Neuron (in vitro differentiated cells): ENCODE results near the gene USP25.

Experiments
- H2AFZ ChIP-seq: one replicate; pipeline ENCODE4 v1.6.1; 2013; ENCODE audit warnings: low read depth, mild to moderate bottlenecking, inconsistent platforms, low read length, moderate library complexity
- H3K27me3 ChIP-seq: one replicate; pipeline ENCODE4 v1.6.1; 2013; ENCODE audit warnings: low read length; ENCODE audit not compliant: insufficient read depth
- H3K36me3 ChIP-seq: one replicate; pipeline ENCODE4 v1.6.1; 2013; ENCODE audit warnings: low read length; ENCODE audit not compliant: insufficient read depth
- H3K4me1 ChIP-seq: one replicate; pipeline ENCODE4 v1.6.1; 2013; ENCODE audit warnings: low read length; ENCODE audit not compliant: insufficient read depth
- H3K4me3 ChIP-seq: 2 replicates; pipeline ENCODE4 v1.5.1; 2013; ENCODE audit warnings: mild to moderate bottlenecking, low read length, moderate library complexity
- H3K9me3 ChIP-seq: one replicate; pipeline ENCODE4 v1.6.1; 2013; ENCODE audit warnings: low read length

The USP25 gene

GRCh38 chr21:15753741-15754140, 24.0 kb downstream of the USP25 start:
- Histone ChIP-seq H3K36me3 (no peaks in the 10 kb centered on the region), H2AFZ (no peak overlapping the region), H3K27me3 (no peaks in the 10 kb centered on the region), H3K4me3 (no peak overlapping the region), H3K4me1 (no peaks in the 10 kb centered on the region), H3K9me3 (peaks cover 3% of the 10 kb centered on the region)

- H3K36me3 ChIP-seq: no peaks in the 10 kb centered on the region
- peaks cover 3% of the 10 kb centered on the region for H3K9me3 ChIP-seq
- no peak overlapping the region for H2AFZ ChIP-seq
- H3K4me3 ChIP-seq: no peak overlapping the region
- no peaks in the 10 kb centered on the region for H3K27me3 ChIP-seq
- H3K4me1 ChIP-seq: no peaks in the 10 kb centered on the region
Measured at GRCh38 chr21:15754640-15755039, 24.9 kb downstream of the USP25 start.

GRCh38 chr21:15755125-15755524, 25.3 kb downstream of the USP25 start:
- Histone ChIP-seq H3K4me1 (no peaks in the 10 kb centered on the region), H3K27me3 (no peaks in the 10 kb centered on the region), H2AFZ (no peak overlapping the region), H3K36me3 (no peaks in the 10 kb centered on the region), H3K9me3 (peaks cover 3% of the 10 kb centered on the region), H3K4me3 (no peak overlapping the region)

GRCh38 chr21:15759469-15759868, 29.7 kb downstream of the USP25 start:
- peaks cover 5% of the 10 kb centered on the region for H3K9me3 ChIP-seq
- no peaks in the 10 kb centered on the region for H3K27me3 ChIP-seq
- H3K4me3 ChIP-seq: no peak overlapping the region
- H2AFZ ChIP-seq: no peak overlapping the region
- no peaks in the 10 kb centered on the region for H3K4me1 ChIP-seq
- peaks cover 4% of the 10 kb centered on the region for H3K36me3 ChIP-seq

GRCh38 chr21:15761507-15762100, 31.8 kb downstream of the USP25 start:
- Histone ChIP-seq H3K9me3 (peaks cover 5% of the 10 kb centered on the region), H3K27me3 (no peaks in the 10 kb centered on the region), H3K4me1 (no peaks in the 10 kb centered on the region), H3K36me3 (peaks cover 4% of the 10 kb centered on the region), H3K4me3 (no peak overlapping the region), H2AFZ (no peak overlapping the region)

- H3K36me3 ChIP-seq: peaks cover 4% of the 10 kb centered on the region
- no peak overlapping the region for H3K4me3 ChIP-seq
- peaks cover 2% of the 10 kb centered on the region for H3K9me3 ChIP-seq
- no peaks in the 10 kb centered on the region for H3K27me3 ChIP-seq
- H2AFZ ChIP-seq: no peak overlapping the region
- no peaks in the 10 kb centered on the region for H3K4me1 ChIP-seq
Measured at GRCh38 chr21:15763359-15763758, 33.6 kb downstream of the USP25 start.

- Histone ChIP-seq H3K4me3 (no peak overlapping the region), H2AFZ (no peak overlapping the region), H3K4me1 (no peaks in the 10 kb centered on the region), H3K27me3 (no peaks in the 10 kb centered on the region), H3K36me3 (peaks cover 4% of the 10 kb centered on the region), H3K9me3 (peaks cover 2% of the 10 kb centered on the region)
Measured at GRCh38 chr21:15764878-15765277, 35.1 kb downstream of the USP25 start.

- H3K27me3 ChIP-seq: no peaks in the 10 kb centered on the region
- peaks cover 4% of the 10 kb centered on the region for H3K36me3 ChIP-seq
- no peaks in the 10 kb centered on the region for H3K4me1 ChIP-seq
- no peak overlapping the region for H2AFZ ChIP-seq
- no peak overlapping the region for H3K4me3 ChIP-seq
- H3K9me3 ChIP-seq: no peaks in the 10 kb centered on the region
Measured at GRCh38 chr21:15766952-15767603, 37.3 kb downstream of the USP25 start.

- Histone ChIP-seq H3K9me3 (peaks cover 2% of the 10 kb centered on the region), H3K36me3 (peaks cover 1% of the 10 kb centered on the region), H2AFZ (no peak overlapping the region), H3K4me1 (no peaks in the 10 kb centered on the region), H3K27me3 (no peaks in the 10 kb centered on the region), H3K4me3 (no peak overlapping the region)
Measured at GRCh38 chr21:15768045-15768601, 38.3 kb downstream of the USP25 start.

- Histone ChIP-seq H3K4me3 (no peak overlapping the region), H3K9me3 (peaks cover 2% of the 10 kb centered on the region), H3K36me3 (no peaks in the 10 kb centered on the region), H3K27me3 (no peaks in the 10 kb centered on the region), H3K4me1 (no peaks in the 10 kb centered on the region), H2AFZ (no peak overlapping the region)
Measured at GRCh38 chr21:15768853-15769252, 39.1 kb downstream of the USP25 start.

GRCh38 chr21:15771311-15771710, 41.5 kb downstream of the USP25 start:
- H3K36me3 ChIP-seq: no peaks in the 10 kb centered on the region

GRCh38 chr21:15772654-15773053, 42.9 kb downstream of the USP25 start:
- Histone ChIP-seq H3K36me3 (no peaks in the 10 kb centered on the region), H3K4me1 (no peaks in the 10 kb centered on the region), H3K9me3 (peaks cover 2% of the 10 kb centered on the region), H3K27me3 (no peaks in the 10 kb centered on the region), H3K4me3 (no peak overlapping the region), H2AFZ (no peak overlapping the region)

More at GRCh38 chr21:15771311-15771710, 41.5 kb downstream of the USP25 start:
- Histone ChIP-seq H3K4me3 (no peak overlapping the region), H2AFZ (no peak overlapping the region), H3K9me3 (peaks cover 2% of the 10 kb centered on the region), H3K27me3 (no peaks in the 10 kb centered on the region), H3K4me1 (no peaks in the 10 kb centered on the region)

- Histone ChIP-seq H3K36me3 (no peaks in the 10 kb centered on the region), H3K4me3 (no peak overlapping the region), H3K4me1 (no peaks in the 10 kb centered on the region), H3K9me3 (peaks cover 2% of the 10 kb centered on the region), H2AFZ (no peak overlapping the region), H3K27me3 (no peaks in the 10 kb centered on the region)
Measured at GRCh38 chr21:15774590-15774989, 44.8 kb downstream of the USP25 start.
